Measurements from ENCODE around the gene ZGPAT.

DNA sequence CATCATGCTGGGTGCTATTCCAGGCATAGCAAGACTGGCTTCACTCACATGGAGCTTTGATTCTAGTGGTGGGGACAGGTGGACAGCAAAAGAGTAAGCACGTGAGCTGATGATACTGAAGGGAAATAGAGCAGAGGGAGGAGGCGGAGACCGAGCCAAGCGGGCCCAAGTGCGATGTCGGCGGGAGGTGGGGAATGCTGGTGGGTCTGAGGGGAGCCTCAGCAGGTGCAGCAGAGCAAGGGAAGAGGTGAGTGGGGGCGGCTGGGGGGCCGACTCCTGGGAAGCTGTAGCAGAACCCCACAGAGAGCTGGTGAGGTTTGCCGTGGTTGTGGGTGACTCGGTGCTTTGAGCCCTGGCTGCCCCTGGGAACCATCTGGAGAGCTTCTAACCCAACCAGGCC is 39.5 kb upstream of the ZGPAT start:
- TF ChIP-seq, protein P1, sequence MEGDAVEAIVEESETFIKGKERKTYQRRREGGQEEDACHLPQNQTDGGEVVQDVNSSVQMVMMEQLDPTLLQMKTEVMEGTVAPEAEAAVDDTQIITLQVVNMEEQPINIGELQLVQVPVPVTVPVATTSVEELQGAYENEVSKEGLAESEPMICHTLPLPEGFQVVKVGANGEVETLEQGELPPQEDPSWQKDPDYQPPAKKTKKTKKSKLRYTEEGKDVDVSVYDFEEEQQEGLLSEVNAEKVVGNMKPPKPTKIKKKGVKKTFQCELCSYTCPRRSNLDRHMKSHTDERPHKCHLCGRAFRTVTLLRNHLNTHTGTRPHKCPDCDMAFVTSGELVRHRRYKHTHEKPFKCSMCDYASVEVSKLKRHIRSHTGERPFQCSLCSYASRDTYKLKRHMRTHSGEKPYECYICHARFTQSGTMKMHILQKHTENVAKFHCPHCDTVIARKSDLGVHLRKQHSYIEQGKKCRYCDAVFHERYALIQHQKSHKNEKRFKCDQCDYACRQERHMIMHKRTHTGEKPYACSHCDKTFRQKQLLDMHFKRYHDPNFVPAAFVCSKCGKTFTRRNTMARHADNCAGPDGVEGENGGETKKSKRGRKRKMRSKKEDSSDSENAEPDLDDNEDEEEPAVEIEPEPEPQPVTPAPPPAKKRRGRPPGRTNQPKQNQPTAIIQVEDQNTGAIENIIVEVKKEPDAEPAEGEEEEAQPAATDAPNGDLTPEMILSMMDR (IDR thresholded peaks at IDR 0.05) = no peak
- no peak for TF ChIP-seq POLR2AphosphoS5 (IDR thresholded peaks at IDR 0.05)
